ENCODE measurements around the gene SCARB1.
A peak's percentile ranks its signal among the peaks of the same experiment; 100 is the strongest.
"Not testable (repeated sequence)": the region's sequence is repeated elsewhere in the genome, so short reads cannot be mapped to it uniquely, and the experiment has no call there.

The SCARB1 gene, protein sequence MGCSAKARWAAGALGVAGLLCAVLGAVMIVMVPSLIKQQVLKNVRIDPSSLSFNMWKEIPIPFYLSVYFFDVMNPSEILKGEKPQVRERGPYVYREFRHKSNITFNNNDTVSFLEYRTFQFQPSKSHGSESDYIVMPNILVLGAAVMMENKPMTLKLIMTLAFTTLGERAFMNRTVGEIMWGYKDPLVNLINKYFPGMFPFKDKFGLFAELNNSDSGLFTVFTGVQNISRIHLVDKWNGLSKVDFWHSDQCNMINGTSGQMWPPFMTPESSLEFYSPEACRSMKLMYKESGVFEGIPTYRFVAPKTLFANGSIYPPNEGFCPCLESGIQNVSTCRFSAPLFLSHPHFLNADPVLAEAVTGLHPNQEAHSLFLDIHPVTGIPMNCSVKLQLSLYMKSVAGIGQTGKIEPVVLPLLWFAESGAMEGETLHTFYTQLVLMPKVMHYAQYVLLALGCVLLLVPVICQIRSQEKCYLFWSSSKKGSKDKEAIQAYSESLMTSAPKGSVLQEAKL

DNA sequence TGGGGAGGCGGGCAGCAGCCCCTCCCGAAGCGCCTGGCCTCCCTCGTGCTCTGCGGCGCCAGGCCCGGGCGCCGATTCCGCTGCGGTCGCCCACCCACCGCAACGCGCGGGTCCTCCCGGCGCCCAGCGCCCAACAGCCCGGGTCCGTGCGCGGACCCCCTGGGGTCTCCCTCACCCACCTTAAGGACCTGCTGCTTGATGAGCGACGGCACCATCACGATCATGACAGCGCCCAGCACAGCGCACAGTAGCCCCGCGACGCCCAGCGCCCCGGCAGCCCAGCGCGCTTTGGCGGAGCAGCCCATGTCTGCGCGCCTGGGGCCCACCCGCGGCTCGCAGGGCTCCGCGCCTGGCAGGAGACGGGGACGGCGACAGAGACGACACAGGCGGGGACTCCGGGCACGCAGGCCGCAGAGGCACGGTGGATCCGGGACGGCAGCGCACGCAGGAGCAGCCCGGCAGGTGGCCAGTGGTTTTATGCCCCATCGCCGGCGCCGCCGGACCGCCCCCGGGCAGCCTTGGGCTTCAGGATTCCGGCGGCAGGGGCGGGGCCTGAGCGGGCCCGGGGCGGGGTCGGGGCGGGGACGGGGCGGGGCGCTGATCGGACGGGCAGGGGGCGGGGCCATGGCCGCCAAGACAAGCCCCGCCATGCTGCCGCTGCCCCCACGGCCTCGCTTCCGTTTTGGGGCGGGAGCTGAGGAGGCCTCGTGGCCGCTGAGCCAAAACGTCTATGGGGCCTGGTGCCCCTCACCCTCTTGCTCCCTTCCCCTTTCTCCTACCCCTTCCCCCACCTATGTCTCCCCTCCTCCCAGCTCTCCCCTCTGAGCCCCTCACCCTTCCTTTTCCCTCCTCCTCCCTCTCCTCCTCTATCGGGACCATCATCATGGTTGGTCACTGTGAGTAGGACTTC is at the start of gene SCARB1:
SCARB1 (minus strand) TSS at position 449 of the 910 bp plus-strand sequence; CDS start at position 305, 144 bp downstream.
- H3K4me3 ChIP-seq (replicated peaks; ENCODE audit: low read depth, low read length): peak within 1 kb of the TSS; percentile 62

DNA sequence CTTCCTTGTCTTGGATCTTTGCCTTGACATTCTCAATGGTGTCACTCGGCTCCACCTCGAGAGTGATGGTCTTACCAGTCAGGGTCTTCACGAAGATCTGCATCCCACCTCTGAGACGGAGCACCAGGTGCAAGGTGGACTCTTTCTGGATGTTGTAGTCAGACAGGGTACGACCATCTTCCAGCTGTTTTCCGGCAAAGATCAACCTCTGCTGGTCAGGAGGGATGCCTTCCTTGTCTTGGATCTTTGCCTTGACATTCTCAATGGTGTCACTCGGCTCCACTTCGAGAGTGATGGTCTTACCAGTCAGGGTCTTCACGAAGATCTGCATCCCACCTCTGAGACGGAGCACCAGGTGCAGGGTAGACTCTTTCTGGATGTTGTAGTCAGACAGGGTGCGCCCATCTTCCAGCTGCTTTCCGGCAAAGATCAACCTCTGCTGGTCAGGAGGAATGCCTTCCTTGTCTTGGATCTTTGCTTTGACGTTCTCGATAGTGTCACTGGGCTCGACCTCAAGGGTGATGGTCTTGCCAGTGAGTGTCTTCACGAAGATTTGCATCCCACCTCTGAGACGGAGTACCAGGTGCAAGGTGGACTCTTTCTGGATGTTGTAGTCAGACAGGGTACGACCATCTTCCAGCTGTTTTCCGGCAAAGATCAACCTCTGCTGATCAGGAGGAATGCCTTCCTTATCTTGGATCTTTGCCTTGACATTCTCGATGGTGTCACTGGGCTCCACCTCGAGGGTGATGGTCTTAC is 49.0 kb upstream of the SCARB1 start:
- peak overlapping the region; percentile 100 for H3K4me3 ChIP-seq (replicated peaks; ENCODE audit: low read depth, low read length)
- not testable (repeated sequence) for DNase-seq (ENCODE audit: low read depth)

More for the DNA sequence above, at the start of gene SCARB1:
- DNase-seq (ENCODE audit: low read depth): peak; percentile 78
- TF ChIP-seq, protein P1, sequence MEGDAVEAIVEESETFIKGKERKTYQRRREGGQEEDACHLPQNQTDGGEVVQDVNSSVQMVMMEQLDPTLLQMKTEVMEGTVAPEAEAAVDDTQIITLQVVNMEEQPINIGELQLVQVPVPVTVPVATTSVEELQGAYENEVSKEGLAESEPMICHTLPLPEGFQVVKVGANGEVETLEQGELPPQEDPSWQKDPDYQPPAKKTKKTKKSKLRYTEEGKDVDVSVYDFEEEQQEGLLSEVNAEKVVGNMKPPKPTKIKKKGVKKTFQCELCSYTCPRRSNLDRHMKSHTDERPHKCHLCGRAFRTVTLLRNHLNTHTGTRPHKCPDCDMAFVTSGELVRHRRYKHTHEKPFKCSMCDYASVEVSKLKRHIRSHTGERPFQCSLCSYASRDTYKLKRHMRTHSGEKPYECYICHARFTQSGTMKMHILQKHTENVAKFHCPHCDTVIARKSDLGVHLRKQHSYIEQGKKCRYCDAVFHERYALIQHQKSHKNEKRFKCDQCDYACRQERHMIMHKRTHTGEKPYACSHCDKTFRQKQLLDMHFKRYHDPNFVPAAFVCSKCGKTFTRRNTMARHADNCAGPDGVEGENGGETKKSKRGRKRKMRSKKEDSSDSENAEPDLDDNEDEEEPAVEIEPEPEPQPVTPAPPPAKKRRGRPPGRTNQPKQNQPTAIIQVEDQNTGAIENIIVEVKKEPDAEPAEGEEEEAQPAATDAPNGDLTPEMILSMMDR (IDR thresholded peaks at IDR 0.05; ENCODE audit: low read length, missing control alignments): no peak

DNA sequence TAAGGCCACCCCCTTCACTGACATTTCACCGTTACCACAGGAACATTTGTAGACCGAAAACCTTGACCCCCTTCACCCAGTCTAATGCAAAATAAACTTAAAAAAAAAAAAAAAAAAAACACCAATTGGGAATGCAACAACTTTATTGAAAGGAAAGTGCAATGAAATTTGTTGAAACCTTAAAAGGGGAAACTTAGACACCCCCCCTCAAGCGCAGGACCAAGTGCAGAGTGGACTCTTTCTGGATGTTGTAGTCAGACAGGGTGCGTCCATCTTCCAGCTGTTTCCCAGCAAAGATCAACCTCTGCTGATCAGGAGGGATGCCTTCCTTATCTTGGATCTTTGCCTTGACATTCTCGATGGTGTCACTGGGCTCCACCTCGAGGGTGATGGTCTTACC is 47.9 kb upstream of the SCARB1 start:
- DNase-seq (ENCODE audit: low read depth): not testable (repeated sequence)
- H3K4me3 ChIP-seq (replicated peaks; ENCODE audit: low read depth, low read length): peak overlapping the region; percentile 54

DNA sequence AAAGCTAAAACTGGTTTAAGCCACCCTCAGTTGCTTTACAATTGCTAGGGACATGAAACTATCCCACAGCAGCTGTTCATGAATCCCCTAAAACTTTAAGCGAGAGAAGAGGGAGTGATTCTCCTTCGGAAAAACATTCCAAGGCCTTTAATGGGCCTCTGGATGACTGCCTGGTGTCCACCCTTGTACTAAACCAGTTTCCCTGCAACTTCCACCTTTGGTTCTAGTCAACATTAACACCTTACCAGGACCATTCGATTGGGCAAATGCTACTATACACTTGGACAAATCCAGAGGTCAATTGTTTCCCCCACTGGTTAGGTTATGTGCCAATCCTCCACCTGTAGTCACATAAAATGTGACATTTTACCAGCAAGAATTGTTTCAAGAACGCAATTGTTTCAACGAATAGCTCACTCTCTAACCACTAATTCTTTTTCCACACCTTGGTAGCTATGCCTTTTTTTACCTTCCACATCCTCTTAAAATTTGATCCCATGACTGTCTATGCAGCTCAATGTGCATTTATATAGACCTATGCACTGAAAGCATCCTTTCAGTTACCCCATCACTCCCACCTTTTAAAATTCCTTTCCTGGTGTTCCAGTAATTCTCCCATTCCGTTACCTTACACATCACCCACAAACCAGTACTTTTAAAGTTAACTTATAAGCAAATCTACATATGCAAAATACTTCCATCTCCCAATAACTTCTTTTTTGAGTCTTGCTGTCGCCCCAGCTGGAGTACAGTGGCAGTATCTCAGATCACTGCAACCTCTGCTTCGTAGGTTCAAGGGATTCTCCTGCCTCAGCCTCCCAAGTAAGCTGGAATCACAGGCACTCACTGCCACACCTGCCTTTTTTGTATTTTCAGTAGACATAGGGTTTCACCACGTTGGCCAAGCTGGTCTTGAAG is 47.2 kb upstream of the SCARB1 start:
- peak; percentile 52 for DNase-seq (ENCODE audit: low read depth)
- H3K4me3 ChIP-seq (replicated peaks; ENCODE audit: low read depth, low read length): peak overlapping the region; percentile 54
- TF ChIP-seq, protein P1 (IDR thresholded peaks at IDR 0.05; ENCODE audit: low read length, missing control alignments): no peak

DNA sequence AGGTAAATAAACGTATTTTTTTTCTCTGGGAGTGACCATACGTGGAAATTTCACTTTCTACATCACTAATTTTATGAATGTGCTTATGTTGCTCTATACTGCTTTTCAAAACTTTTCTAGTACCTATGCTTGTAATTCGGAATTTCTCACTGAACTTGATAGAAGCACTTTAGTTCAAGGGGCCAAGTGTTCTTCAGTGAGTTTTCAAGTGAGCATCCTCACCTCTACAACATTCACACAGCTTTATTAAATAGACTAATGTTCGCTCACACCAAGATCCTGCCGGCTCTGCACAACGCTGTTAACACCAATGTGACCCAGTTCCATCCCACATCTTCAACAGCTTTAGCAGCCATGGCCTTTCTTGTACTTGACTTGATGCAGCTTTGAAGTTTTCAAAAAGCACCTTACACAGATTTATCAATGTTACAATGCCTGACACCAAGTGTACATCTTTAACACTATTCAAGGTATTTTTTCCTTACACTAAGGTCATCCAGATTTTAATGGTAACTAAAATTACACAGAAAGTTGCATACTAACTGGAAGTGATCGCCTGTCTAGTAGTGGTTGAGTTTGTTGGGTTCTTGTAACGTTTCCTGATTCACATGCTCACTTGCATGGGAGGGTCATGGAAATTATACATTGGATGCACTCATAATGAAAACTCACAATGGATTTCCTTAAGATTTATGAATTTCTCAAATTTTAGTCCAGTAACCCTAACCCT is 46.3 kb upstream of the SCARB1 start:
- DNase-seq (ENCODE audit: low read depth): peak; percentile 54
- TF ChIP-seq, protein P1 (IDR thresholded peaks at IDR 0.05; ENCODE audit: low read length, missing control alignments): no peak
- H3K4me3 ChIP-seq (replicated peaks; ENCODE audit: low read depth, low read length): peak overlapping the region; percentile 54

DNA sequence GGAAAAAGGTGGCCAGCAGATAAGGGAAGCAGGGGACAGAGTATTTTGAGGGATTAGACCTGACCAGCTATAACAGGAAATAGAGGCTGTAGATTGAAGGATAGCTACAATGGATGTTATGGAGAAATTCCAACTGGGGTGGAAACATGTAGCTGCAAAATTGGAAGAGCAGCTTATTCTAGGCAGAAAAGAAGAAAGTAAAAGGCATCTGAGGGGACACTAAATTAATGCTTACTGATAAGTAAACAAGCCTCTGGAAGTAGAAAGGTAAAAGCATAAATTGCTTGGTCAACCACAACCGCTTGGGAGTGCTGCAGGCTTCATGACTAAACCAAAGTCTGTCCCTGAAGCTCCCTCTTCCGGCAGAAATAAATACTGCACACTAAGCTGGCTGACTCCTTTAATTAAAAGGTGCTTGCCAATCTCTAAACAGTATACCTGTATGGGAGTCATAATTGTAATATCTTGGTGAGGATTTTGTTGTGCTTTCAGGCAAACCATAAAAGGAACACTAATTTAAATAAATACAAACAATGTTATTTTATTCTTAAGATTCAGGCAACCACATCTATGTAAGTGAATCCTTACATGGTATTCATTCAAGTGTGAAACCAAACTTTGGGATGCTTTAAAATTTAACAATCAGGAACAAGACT is 43.1 kb upstream of the SCARB1 start:
- DNase-seq (ENCODE audit: low read depth): peak; percentile 94
- H3K4me3 ChIP-seq (replicated peaks; ENCODE audit: low read depth, low read length): no peak overlapping the region
- TF ChIP-seq, protein P1 (IDR thresholded peaks at IDR 0.05; ENCODE audit: low read length, missing control alignments): peak; percentile 100
